Endothelial cell (in vitro differentiated cells): ENCODE measurements around the gene PRF1. TPM values are rescaled to one million over a fixed set of nuclear protein-coding genes. Genes with fewer than 3 reads are reported as not detected.

Source experiments
- DNase-seq: peaks from one replicate; pipeline ENCODE4 v3.0.0; 2021; ENCODE audit warnings: low spot score
- H3K27ac Mint-ChIP-seq: one replicate; pipeline ENCODE4 v1.8.0; 2021; ENCODE audit warnings: mixed read lengths, inconsistent platforms; ENCODE audit not compliant: unreplicated experiment
- H3K27me3 Mint-ChIP-seq: one replicate; pipeline ENCODE4 v1.8.0; 2021; ENCODE audit warnings: mild to moderate bottlenecking, moderate library complexity, mixed read lengths, inconsistent platforms; ENCODE audit not compliant: unreplicated experiment
- H3K36me3 Mint-ChIP-seq: one replicate; pipeline ENCODE4 v1.8.0; 2021; ENCODE audit warnings: mild to moderate bottlenecking, low read depth, mixed read lengths, inconsistent platforms; ENCODE audit not compliant: unreplicated experiment
- H3K4me1 Mint-ChIP-seq: one replicate; pipeline ENCODE4 v1.8.0; 2021; ENCODE audit warnings: mild to moderate bottlenecking, mixed read lengths, inconsistent platforms; ENCODE audit not compliant: unreplicated experiment
- H3K4me3 Mint-ChIP-seq: one replicate; pipeline ENCODE4 v1.8.0; 2021; ENCODE audit warnings: mild to moderate bottlenecking, mixed read lengths, inconsistent platforms; ENCODE audit not compliant: unreplicated experiment
- H3K9me3 Mint-ChIP-seq: one replicate; pipeline ENCODE4 v1.8.0; 2021; ENCODE audit warnings: mixed read lengths, inconsistent platforms; ENCODE audit not compliant: unreplicated experiment
- long read RNA-seq: library from polyadenylated mRNA; unstranded; transcript quantifications from one replicate; pipeline ENCODE4 v2.0.0, GENCODE V29; 2020; ENCODE audit not compliant: unreplicated experiment
- total RNA-seq: library from RNA; stranded (reverse); fragmentation: NEBNext Ultra II Directional; extraction: Animal tissue kit (Norgen Biotek cat#: 25700); gene quantifications from one replicate; pipeline ENCODE4 v1.2.1, GENCODE V29; 2021; ENCODE audit not compliant: unreplicated experiment
- TF ChIP-seq, protein P1 (sequence below): fragments of 200-600 bp; sonication (generic); IDR thresholded peaks from one replicate; pipeline ENCODE4 v1.5.0; 2021; ENCODE audit warnings: antibody characterized with exemption; ENCODE audit not compliant: unreplicated experiment

The PRF1 gene
- total RNA-seq: not detected
- long read RNA-seq: 0 reads

DNA sequence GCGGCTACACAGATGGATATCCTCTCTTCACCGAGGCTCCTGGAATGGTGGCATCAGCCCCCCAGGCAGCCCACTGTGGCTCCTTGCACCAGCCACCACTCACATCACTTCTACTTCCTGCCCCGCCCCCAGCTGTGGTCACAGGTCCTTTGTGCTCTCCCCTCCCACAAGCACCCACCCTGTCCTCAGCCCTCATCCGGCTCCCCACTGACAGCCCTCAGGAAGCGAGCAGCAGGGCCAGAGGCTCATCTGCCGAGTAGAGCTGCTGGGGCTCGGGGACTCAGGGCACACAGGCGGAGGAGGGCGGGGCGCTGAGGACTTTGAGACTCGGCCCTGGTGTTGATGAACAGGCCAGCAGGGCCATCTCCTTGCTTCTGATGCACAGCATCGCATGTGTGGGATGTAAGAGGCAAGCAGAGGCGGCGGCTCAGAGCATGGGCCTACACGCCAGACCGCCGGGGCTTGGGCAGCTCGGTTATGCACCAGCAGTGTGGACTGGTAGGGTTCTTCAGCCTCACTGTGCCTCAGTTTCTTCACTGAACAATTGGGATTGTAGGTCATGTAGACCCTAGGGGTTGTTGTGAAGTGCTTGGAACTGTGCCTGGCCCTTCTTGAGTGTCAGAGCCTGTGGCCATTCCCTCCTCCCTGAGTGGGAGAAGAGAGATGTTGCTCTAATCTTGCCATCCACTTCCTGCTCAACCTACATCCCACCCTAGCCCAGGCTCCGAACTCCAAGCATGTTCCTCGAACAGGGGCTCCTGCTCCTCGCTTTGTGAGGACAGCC is at the start of gene PRF1:
Gene PRF1 (minus strand): TSS at position 77 of the 784 bp plus-strand sequence. CDS start 1,839 bp downstream, outside the sequence.
- DNase-seq: no peak
- no peak within 1 kb of the TSS for H3K27ac Mint-ChIP-seq
- TF ChIP-seq, protein P1, sequence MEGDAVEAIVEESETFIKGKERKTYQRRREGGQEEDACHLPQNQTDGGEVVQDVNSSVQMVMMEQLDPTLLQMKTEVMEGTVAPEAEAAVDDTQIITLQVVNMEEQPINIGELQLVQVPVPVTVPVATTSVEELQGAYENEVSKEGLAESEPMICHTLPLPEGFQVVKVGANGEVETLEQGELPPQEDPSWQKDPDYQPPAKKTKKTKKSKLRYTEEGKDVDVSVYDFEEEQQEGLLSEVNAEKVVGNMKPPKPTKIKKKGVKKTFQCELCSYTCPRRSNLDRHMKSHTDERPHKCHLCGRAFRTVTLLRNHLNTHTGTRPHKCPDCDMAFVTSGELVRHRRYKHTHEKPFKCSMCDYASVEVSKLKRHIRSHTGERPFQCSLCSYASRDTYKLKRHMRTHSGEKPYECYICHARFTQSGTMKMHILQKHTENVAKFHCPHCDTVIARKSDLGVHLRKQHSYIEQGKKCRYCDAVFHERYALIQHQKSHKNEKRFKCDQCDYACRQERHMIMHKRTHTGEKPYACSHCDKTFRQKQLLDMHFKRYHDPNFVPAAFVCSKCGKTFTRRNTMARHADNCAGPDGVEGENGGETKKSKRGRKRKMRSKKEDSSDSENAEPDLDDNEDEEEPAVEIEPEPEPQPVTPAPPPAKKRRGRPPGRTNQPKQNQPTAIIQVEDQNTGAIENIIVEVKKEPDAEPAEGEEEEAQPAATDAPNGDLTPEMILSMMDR: no peak
- H3K4me3 Mint-ChIP-seq: no peak within 1 kb of the TSS
- H3K27me3 Mint-ChIP-seq: peaks cover 7% of the 10 kb centered on the region
- no peaks in the 10 kb centered on the region for H3K9me3 Mint-ChIP-seq
- no peaks in the 10 kb centered on the region for H3K36me3 Mint-ChIP-seq
- no peaks in the 10 kb centered on the region for H3K4me1 Mint-ChIP-seq

DNA sequence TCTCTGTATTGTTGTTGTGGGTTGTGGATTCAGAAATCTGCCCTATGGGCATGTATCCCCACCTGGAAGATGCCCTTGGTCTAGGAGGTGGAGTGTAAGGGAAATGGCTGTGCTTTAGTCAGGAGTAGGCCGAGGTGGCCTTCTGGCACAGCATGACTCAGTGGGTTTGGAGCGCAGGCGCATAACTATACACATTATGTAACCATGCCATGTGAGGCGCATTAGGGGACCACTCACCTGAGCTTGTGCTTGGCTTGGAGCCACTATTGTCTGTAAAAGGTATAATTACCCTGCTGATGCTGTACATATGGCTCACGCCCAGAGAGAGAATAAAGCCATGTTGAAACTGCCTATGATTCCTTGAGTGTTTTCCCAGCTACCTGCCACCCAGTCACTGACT is 49.1 kb upstream of the PRF1 start:
- H3K4me1 Mint-ChIP-seq: no peaks in the 10 kb centered on the region
- H3K27ac Mint-ChIP-seq: no peak overlapping the region
- no peak for DNase-seq
- H3K27me3 Mint-ChIP-seq: peaks cover 2% of the 10 kb centered on the region
- TF ChIP-seq, protein P1: no peak
- H3K9me3 Mint-ChIP-seq: peaks cover 4% of the 10 kb centered on the region
- H3K36me3 Mint-ChIP-seq: peaks cover 25% of the 10 kb centered on the region
- no peak overlapping the region for H3K4me3 Mint-ChIP-seq

DNA sequence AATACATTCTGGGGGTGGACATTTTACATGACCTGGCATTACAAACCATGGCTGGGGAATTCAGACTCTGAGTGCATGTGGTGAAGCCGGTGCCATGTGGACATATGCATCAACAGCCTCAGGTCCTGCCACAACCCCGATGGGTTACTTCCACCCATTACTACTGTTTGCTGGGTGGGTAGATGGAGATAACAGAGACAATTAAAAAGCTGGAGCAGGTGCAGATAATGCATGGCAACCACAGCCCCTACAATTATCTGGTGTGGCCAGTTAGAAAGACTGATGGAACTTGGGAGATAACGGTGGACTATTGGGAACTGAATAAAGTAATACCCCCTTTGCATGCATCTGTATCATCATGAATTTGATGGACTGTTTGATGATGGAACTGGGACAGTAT is 48.2 kb upstream of the PRF1 start:
- H3K4me3 Mint-ChIP-seq: no peak overlapping the region
- no peaks in the 10 kb centered on the region for H3K4me1 Mint-ChIP-seq
- peaks cover 2% of the 10 kb centered on the region for H3K27me3 Mint-ChIP-seq
- H3K27ac Mint-ChIP-seq: no peak overlapping the region
- H3K36me3 Mint-ChIP-seq: peaks cover 25% of the 10 kb centered on the region
- TF ChIP-seq, protein P1: no peak
- H3K9me3 Mint-ChIP-seq: peaks cover 4% of the 10 kb centered on the region
- no peak for DNase-seq

DNA sequence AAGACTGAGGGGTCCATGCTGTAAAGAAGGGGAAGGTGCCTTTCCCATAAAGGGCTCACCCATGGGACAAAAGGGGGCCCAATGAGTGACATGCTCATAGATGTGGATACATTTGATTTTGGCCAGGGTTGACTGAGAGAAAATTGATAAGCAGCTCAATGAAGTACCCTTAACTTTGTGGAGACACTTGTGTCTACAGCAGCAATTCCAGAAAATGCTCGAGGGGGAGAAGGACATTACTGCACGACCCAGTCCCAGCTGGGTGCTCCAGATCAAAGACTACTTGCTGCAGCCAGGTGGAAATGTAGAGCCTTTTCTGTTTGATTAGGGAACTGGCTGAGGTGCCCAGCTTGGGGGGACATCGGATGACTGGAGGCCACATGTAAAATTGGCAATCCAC is 47.6 kb upstream of the PRF1 start:
- Mint-ChIP-seq H3K27me3 (peaks cover 2% of the 10 kb centered on the region), H3K27ac (no peak overlapping the region), H3K9me3 (peaks cover 4% of the 10 kb centered on the region), H3K4me3 (no peak overlapping the region), H3K36me3 (peaks cover 25% of the 10 kb centered on the region), H3K4me1 (no peaks in the 10 kb centered on the region)
- no peak for DNase-seq
- TF ChIP-seq, protein P1: no peak

DNA sequence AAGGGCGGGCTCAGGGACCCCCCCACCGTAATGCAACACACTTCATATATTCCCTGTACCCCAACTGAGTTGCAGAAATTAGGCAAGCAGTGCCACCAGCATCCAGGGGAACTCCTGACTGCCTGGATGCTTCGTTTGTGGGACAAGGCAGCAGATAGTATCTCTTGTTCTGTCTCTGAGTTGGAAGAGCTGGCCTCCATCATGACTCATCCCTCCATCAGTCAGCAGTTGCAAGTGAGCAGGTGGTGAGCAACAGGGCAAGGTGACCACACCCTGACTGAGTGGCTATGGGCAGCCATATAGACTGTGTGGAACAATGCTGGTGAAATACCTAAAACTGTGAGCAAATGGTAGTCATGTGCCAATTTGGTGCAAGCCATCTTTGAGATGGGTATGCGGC is 47.0 kb upstream of the PRF1 start:
- H3K27me3 Mint-ChIP-seq: peaks cover 2% of the 10 kb centered on the region
- no peak overlapping the region for H3K27ac Mint-ChIP-seq
- H3K9me3 Mint-ChIP-seq: peaks cover 4% of the 10 kb centered on the region
- H3K4me1 Mint-ChIP-seq: no peaks in the 10 kb centered on the region
- DNase-seq: no peak
- H3K4me3 Mint-ChIP-seq: no peak overlapping the region
- TF ChIP-seq, protein P1: no peak
- H3K36me3 Mint-ChIP-seq: peaks cover 25% of the 10 kb centered on the region
